HUES6 (cell line): Measurements from ENCODE around the gene UBTD1.

Experiments used
- H3K27ac ChIP-seq: 2 replicates; pipeline ENCODE4 v1.7.0; 2013; ENCODE audit warnings: low read depth, mild to moderate bottlenecking, low read length, inconsistent platforms
- H3K27me3 ChIP-seq: 2 replicates; pipeline ENCODE4 v1.6.1; 2013; ENCODE audit warnings: low read length; ENCODE audit not compliant: control insufficient read depth, insufficient read depth
- H3K36me3 ChIP-seq: 2 replicates; pipeline ENCODE4 v1.6.1; 2013; ENCODE audit warnings: low read length; ENCODE audit not compliant: control insufficient read depth, insufficient read depth
- H3K4me1 ChIP-seq: 2 replicates; pipeline ENCODE4 v1.6.1; 2013; ENCODE audit warnings: low read length; ENCODE audit not compliant: control insufficient read depth, insufficient read depth
- H3K4me3 ChIP-seq: 2 replicates; pipeline ENCODE4 v1.5.1; 2013; ENCODE audit warnings: low read depth, low read length
- H3K9ac ChIP-seq: one replicate; pipeline ENCODE4 v1.6.1; 2013; ENCODE audit warnings: mild to moderate bottlenecking, low read length
- H3K9me3 ChIP-seq: 2 replicates; pipeline ENCODE4 v1.6.1; 2013; ENCODE audit warnings: low read depth, low read length; ENCODE audit not compliant: control insufficient read depth, insufficient read depth

Gene UBTD1

DNA sequence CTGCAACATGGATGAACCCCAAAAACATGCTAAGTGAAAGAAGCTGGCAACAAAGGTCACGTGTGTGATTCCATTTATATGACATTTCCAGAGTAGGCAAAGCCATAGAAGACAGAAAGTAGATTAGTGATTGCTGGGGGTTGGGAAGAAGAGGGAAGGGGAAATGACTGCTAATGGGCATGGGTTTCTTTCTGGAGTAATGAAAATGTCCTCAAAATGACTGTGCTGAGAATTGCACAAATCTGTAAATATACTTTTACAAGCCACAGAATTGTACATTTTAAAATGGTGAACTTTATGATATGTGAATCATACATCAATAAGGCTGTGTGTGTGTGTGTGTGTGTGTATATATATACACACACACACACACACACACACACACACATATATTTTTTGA lies 16.3 kb upstream of the UBTD1 start:
- Histone ChIP-seq H3K4me3 (no peak overlapping the region), H3K27me3 (no peaks in the 10 kb centered on the region), H3K4me1 (peaks cover 24% of the 10 kb centered on the region), H3K36me3 (peaks cover 52% of the 10 kb centered on the region), H3K9me3 (no peaks in the 10 kb centered on the region), H3K9ac (no peak overlapping the region), H3K27ac (no peak overlapping the region)

DNA sequence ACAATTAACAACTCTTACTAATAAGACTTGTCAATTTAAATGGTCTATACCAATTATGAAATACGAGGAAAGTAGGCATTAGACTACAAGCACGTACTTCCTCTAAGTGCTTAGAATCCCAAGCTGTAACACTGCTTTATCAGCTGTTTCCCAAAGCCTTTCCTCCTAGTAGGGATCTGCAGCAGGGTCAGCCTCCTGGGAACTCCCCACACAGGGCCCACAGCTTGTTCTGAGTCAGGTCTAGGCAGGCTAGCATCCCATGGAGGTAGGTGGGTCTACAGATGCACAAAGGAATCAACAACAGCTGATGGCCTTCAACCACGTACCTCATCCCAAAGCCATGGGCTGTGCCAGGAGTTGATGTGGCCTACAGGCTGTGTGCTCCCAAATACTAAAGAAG lies 15.2 kb upstream of the UBTD1 start:
- Histone ChIP-seq H3K4me1 (peaks cover 24% of the 10 kb centered on the region), H3K36me3 (peaks cover 40% of the 10 kb centered on the region), H3K27me3 (no peaks in the 10 kb centered on the region), H3K27ac (no peak overlapping the region), H3K9ac (no peak overlapping the region), H3K4me3 (no peak overlapping the region), H3K9me3 (no peaks in the 10 kb centered on the region)

DNA sequence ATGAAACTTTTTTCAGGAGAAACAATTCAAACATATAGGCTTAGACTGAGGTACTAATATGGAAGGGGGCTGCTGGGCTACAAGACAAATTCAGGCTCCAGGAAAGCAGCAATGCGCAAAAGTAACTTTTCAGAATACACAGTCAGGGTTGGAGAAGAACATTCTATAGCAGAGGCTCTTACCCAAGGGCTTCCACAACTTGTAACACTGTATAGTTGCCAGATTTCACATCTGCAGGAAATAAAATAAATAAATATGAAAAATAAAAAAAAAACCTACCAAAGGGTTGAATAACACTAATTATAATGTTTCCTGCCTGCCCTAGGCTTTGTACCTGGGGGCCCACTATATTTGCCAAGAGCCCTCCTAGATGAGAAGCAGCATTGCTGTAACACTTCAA lies 14.8 kb upstream of the UBTD1 start:
- Histone ChIP-seq H3K27ac (no peak overlapping the region), H3K9me3 (no peaks in the 10 kb centered on the region), H3K4me3 (no peak overlapping the region), H3K4me1 (peaks cover 24% of the 10 kb centered on the region), H3K9ac (no peak overlapping the region), H3K27me3 (no peaks in the 10 kb centered on the region), H3K36me3 (peaks cover 37% of the 10 kb centered on the region)

DNA sequence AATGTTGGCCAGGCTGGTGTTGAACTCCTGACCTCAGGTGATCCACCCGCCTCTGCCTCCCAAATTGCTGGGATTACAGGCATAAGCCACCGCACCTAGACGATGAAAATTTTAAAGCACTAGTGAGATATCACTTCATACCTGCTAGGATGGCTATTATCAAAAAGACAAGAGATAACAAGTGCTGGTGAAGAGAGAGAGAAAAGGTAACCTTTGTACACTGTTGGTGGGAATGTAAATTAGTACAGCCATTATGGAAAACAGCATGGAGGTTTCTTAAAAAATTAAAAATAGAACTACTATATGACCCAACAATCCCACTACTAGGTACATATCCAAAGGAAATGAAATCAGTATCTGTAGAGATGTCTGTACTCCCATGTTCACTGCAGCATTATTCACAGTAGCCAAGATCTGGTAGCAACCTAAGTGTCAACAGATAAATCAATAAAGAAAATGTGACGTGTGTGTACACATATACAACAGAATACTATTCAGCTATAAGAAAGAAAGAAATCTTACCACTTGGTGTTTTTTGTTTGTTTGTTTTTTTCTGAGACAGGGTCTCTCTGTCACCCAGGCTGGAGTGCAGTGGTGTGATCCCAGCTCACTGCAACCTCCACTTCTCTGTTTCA lies 13.0 kb upstream of the UBTD1 start:
- Histone ChIP-seq H3K9ac (no peak overlapping the region), H3K27me3 (no peaks in the 10 kb centered on the region), H3K4me1 (peaks cover 11% of the 10 kb centered on the region), H3K27ac (no peak overlapping the region), H3K9me3 (no peaks in the 10 kb centered on the region), H3K36me3 (peaks cover 28% of the 10 kb centered on the region), H3K4me3 (no peak overlapping the region)

DNA sequence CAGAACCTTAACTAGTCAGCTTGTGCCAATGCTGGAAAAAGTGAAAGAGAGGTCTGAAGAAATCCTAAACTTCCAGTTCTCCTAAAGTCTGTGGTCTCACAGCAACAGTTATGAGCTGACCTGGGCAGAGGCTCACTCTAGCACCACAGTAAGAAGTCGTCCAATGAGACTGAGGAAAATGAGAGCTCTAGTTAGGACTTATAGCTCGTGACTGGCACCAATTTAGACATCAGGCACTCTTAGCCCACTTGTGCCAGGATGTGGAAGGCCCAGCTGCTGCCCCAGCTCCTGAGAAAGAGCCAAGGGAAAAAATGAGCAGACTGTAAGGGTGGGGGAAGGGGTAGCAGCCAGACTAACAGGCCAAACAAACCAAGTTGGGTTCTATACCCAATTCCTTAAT lies 8.1 kb upstream of the UBTD1 start:
- Histone ChIP-seq H3K27ac (no peak overlapping the region), H3K9ac (no peak overlapping the region), H3K9me3 (no peaks in the 10 kb centered on the region), H3K27me3 (no peaks in the 10 kb centered on the region), H3K4me3 (no peak overlapping the region), H3K4me1 (peaks cover 24% of the 10 kb centered on the region), H3K36me3 (peaks cover 12% of the 10 kb centered on the region)

DNA sequence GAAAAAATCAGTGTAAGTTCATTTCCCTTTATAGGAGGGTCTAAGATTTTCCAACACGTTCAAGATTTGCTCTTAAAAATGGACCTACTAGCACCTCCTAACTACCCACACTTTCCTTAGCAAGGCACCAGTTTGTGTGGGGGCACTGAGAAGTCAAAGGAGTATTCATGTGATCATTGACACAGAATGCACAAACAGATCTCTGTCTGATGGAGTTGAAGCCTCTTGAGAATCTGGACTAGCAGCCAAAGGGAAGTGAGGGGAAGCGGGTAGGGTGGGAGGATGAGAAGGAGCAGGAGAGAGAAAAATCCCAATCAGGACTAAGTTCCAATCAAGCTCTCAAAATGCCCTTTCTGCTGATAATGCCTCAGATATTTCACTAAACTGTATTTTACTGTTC lies 4.6 kb upstream of the UBTD1 start:
- Histone ChIP-seq H3K9me3 (no peaks in the 10 kb centered on the region), H3K27ac (no peak overlapping the region), H3K9ac (no peak overlapping the region), H3K27me3 (no peaks in the 10 kb centered on the region), H3K36me3 (peaks cover 8% of the 10 kb centered on the region; the same call in 1 of the 2 replicates), H3K4me3 (no peak overlapping the region), H3K4me1 (peaks cover 40% of the 10 kb centered on the region)

DNA sequence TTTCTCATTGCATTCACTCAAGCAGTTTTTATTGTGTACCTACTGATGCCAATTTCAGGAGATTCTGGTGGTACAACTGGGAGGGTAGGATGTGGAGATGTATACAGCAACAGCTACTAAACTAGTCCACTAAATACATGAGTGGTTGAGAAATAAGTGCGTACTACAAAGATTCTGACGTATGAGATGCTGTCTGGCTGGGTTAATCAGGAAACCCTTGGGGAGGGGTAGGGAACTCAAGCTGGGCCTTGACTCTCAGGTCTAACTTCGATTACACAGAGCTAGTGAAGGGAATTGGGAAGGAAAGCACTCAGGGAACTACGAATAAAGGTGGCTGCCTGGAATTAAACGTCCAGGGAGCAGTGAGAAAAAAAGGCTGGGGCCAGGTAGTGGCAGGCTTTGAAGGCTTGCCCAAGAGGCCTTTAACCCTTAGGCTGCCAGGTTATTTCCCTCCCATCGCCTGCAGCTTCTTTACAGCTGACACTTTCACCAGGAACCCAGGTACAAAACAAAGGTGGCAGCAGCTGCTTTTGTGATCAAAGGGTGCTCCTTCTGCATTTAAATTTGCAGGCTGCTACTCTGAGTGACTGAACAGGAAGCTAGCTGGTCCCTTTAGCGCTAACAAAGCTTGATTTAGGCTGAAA lies 3.7 kb upstream of the UBTD1 start:
- peak overlapping the region; percentile 29; the same call in 1 of the 2 replicates for H3K4me3 ChIP-seq
- no peaks in the 10 kb centered on the region for H3K9me3 ChIP-seq
- H3K27me3 ChIP-seq = peaks cover 5% of the 10 kb centered on the region
- peak overlapping the region; percentile 1 for H3K9ac ChIP-seq
- H3K4me1 ChIP-seq = peaks cover 42% of the 10 kb centered on the region
- H3K36me3 ChIP-seq = peaks cover 8% of the 10 kb centered on the region; the same call in 1 of the 2 replicates
- no peak overlapping the region for H3K27ac ChIP-seq

DNA sequence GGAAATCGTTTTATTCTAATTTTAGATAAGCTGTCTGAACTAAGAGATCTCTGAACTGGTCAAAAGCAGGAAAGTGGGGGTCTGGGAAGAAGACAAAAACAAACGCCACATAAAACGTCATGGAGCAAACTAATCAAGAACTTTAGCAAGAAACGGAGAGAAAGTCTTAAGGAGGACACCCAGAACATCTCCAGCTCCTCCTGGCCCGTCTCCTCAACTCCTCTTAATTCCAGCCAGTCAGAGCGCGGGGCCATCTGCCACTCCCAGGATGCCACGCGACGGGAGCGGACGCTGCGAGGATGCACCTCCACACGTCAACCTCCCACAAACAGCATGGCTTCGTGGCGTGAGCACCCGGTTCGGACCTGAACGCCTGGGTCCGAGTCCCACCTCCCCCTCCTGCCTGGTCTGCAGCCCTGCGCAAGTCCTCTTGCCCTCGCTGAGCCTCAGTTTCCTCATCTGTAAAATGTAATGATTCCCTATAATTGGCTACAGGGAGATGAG lies 1.1 kb upstream of the UBTD1 start:
- Histone ChIP-seq H3K4me1 (peaks cover 41% of the 10 kb centered on the region), H3K9ac (peak overlapping the region; percentile 87)

DNA sequence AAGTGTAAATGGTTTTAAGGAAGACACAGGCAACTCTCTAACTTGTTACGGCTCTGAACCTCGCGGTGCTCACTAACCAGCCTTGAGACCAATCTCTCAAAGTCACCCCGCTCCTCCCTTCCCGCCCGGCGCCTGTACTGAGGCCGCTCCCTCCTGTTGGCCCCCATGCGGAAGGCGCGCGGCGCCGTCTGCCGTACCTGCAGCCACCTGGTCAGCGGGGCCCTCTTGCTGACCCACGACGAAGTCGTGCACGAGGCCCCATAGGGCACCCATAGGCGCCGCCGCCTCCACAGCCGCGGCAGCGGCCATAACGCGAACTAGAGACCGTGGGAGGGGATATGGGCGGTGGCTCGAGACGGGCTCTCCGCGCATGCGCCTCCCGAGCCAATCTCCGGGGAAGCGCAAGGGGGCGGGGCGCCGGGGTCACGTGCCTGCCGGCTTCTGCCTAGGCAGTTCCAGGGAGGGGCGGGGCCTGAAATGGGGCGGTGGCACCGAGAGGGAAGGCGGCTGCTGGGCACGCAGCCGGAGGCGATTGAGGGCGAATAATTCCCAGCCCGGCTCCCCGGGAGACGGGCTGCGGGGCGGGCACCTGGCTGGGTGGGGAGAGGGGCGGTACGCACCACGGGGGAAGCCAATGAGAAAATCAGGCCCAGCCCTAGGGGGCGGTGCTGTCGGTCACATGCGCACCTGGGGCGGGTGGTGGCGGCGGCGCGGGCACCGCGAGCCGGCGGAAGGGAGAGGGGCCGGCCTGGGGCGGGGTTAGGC lies 466 bp upstream of the UBTD1 start, which contains the start of gene MMS19:
Gene MMS19, minus strand, starts transcription at position 347 of the 765 bp plus-strand sequence. Its CDS starts 38 bp downstream, at position 309.
- H3K9ac ChIP-seq = peak within 1 kb of the TSS; percentile 87
- H3K9me3 ChIP-seq = no peaks in the 10 kb centered on the region
- H3K4me1 ChIP-seq = peaks cover 41% of the 10 kb centered on the region
- peak within 1 kb of the TSS; percentile 54 for H3K27ac ChIP-seq
- H3K36me3 ChIP-seq = peaks cover 4% of the 10 kb centered on the region; the same call in 1 of the 2 replicates
- peaks cover 17% of the 10 kb centered on the region for H3K27me3 ChIP-seq
- H3K4me3 ChIP-seq = peak within 1 kb of the TSS; percentile 97

More for the DNA sequence above, 1.1 kb upstream of the UBTD1 start:
- peak overlapping the region; percentile 97 for H3K4me3 ChIP-seq
- H3K36me3 ChIP-seq = peaks cover 8% of the 10 kb centered on the region; the same call in 1 of the 2 replicates
- peak overlapping the region; percentile 54 for H3K27ac ChIP-seq
- H3K9me3 ChIP-seq = no peaks in the 10 kb centered on the region
- peaks cover 17% of the 10 kb centered on the region for H3K27me3 ChIP-seq

DNA sequence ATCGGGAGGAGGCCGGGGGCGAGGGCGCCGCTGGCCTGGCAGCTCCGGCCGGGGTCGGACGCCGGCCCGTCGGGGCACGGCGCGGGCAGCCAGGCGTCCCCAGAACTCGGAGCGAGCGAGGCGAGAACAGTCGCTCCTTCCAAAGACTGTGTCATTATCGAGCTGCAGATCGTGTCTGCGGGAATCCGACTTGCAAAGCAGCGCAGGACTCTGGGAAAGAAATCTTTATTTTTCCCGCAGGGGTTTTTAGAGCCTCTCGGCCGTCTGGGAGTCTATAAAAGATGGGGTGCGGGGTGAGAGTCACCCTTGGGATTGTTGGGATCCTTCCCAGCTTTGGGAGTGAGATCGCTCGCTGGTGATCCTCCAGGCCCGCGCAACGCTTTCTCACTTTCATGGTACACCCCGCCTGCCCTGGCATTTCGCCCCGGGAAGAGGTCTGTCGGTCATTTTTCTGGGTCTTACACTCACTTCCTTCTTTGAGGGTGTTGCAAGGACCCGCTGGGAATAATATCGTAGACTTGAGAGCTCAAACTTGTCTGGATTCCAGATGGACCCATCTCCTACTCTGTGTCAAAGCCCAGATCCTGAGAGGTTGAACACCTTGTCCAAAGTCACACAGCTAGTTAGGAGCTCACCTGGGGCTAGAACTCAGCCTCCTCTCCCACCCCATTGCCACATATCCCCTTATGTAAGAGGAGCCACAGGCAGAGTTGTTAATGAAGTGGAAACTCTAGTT lies 1.0 kb downstream of the UBTD1 start:
- Histone ChIP-seq H3K27ac (no peak overlapping the region), H3K9ac (peak overlapping the region; percentile 68)

More for the DNA sequence above, 1.0 kb downstream of the UBTD1 start:
- Histone ChIP-seq H3K9me3 (no peaks in the 10 kb centered on the region), H3K36me3 (no peaks in the 10 kb centered on the region), H3K4me3 (peak overlapping the region; percentile 97), H3K27me3 (peaks cover 17% of the 10 kb centered on the region), H3K4me1 (peaks cover 32% of the 10 kb centered on the region)
